ENCODE results near the gene CEP85.

- TF ChIP-seq NFRKB (IDR thresholded peaks at IDR 0.05) (no peak), JUND (CRISPR knock-in tag; IDR thresholded peaks at IDR 0.05) (no peak), SKIL (CRISPR knock-in tag; IDR thresholded peaks at IDR 0.05; ENCODE audit: borderline replicate concordance) (no peak)
Observed at GRCh38 chr1:26322042-26322331, 88.0 kb downstream of the CEP85 start.

Data from HepG2 (cell line).